ENCODE results near the gene WDR62. TPM values are rescaled to one million over a fixed set of nuclear protein-coding genes. Genes with fewer than 3 reads are reported as not detected.

WDR62 gene
- total RNA-seq, 6 donors from 2014 or later, result 1.00 to 7.6 (median 2.4) TPM

DNA sequence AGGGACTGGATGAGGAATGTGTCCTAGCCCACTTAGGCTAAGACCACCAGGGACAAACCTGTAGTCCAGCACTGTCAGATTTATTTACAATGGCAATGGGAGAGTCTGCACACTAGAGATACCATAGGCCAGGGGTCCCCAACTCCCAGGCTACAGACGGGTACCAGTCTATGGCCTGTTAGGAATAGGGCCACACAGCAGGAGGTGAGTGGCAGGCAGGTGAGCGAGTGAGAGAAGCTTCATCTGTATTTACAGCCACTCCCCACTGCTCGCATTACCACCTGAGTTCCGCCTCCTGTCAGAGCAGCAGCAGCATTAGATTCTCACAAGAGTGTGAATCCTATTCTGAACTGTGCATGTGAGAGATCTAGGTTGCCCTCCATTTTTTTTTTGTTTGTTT is 3.1 kb upstream of the WDR62 start:
- Histone ChIP-seq H3K27ac (no peak overlapping the region), H3K4me3 (no peak overlapping the region), H3K9me3 (no peaks in the 10 kb centered on the region), H3K4me1 (peaks cover 7 to 20% (median 14%) of the 10 kb centered on the region in 4 donors), H3K27me3 (no peaks in the 10 kb centered on the region), H3K36me3 (no peaks in the 10 kb centered on the region)
- no peak for TF ChIP-seq POLR2AphosphoS5 (IDR thresholded peaks at IDR 0.05)
- TF ChIP-seq POLR2A (IDR thresholded peaks at IDR 0.05), result no peak
- no peak for TF ChIP-seq EP300 (IDR thresholded peaks at IDR 0.05)
- TF ChIP-seq, protein P1, sequence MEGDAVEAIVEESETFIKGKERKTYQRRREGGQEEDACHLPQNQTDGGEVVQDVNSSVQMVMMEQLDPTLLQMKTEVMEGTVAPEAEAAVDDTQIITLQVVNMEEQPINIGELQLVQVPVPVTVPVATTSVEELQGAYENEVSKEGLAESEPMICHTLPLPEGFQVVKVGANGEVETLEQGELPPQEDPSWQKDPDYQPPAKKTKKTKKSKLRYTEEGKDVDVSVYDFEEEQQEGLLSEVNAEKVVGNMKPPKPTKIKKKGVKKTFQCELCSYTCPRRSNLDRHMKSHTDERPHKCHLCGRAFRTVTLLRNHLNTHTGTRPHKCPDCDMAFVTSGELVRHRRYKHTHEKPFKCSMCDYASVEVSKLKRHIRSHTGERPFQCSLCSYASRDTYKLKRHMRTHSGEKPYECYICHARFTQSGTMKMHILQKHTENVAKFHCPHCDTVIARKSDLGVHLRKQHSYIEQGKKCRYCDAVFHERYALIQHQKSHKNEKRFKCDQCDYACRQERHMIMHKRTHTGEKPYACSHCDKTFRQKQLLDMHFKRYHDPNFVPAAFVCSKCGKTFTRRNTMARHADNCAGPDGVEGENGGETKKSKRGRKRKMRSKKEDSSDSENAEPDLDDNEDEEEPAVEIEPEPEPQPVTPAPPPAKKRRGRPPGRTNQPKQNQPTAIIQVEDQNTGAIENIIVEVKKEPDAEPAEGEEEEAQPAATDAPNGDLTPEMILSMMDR (IDR thresholded peaks at IDR 0.05), result no peak
- DNase-seq (no peak), ATAC-seq (ENCODE audit: low FRiP score in 2 of 2) (no peak)
- WGBS, 2 donors, result 93 to 100% methylated on average over 4 of the region's 4 CpGs

DNA sequence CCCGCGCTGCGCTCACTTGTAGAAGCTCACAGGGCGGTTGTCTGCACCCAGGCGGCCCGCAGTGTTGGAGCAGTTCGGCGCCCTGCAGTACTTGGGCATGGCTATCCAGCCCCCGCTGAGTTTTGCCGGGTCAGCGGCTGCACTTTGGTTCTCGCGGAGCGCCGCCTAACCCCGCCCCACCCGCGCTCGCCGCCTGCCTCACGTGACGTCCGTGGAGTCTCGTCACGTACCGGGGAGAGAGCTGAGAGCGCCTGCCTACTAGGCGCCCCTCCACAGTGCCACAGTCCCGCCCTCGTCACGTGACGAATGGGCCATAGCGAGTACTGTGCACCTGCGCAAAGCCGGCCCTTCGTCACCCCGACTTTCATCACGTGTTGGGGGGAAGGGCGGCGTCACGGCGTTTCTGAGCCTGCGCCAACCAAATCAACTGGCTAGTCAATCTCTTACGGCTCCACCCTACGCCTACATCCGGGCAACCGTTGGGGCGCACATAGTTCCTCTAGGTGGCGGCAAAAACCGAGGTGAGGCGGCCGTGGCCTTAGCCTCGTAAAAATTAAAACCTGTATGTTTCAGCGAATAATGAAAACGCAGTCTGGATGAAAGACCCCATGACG is 471 bp upstream of the WDR62 start, which contains the start of gene THAP8:
Gene THAP8 (minus strand): TSS at position 167 of the 614 bp plus-strand sequence. CDS start 68 bp downstream, at position 99.
- TF ChIP-seq POLR2A (IDR thresholded peaks at IDR 0.05) (peak in 2 of 4 donors; percentile 71 to 86), EP300 (IDR thresholded peaks at IDR 0.05) (peak in 1 of 4 donors; percentile 92), POLR2AphosphoS5 (IDR thresholded peaks at IDR 0.05) (peak; percentile 90 to 95)
- TF ChIP-seq, protein P1 (IDR thresholded peaks at IDR 0.05), result peak in 4 of 6 experiments; percentile 41 to 75 (median 70)
- WGBS, 2 donors, result 0% methylated on average over 6 to 50 of the region's 56 CpGs
- Histone ChIP-seq H3K36me3 (no peaks in the 10 kb centered on the region), H3K9me3 (no peaks in the 10 kb centered on the region), H3K4me1 (peaks cover 7 to 20% (median 14%) of the 10 kb centered on the region in 4 donors), H3K27ac (peak within 1 kb of the TSS; percentile 92 to 98 (median 94)), H3K4me3 (peak within 1 kb of the TSS; percentile 59 to 86 (median 80)), H3K27me3 (no peaks in the 10 kb centered on the region)
- peak; percentile 98 to 100 for DNase-seq
- peak; percentile 97 to 99 for ATAC-seq (ENCODE audit: low FRiP score in 2 of 2)

DNA sequence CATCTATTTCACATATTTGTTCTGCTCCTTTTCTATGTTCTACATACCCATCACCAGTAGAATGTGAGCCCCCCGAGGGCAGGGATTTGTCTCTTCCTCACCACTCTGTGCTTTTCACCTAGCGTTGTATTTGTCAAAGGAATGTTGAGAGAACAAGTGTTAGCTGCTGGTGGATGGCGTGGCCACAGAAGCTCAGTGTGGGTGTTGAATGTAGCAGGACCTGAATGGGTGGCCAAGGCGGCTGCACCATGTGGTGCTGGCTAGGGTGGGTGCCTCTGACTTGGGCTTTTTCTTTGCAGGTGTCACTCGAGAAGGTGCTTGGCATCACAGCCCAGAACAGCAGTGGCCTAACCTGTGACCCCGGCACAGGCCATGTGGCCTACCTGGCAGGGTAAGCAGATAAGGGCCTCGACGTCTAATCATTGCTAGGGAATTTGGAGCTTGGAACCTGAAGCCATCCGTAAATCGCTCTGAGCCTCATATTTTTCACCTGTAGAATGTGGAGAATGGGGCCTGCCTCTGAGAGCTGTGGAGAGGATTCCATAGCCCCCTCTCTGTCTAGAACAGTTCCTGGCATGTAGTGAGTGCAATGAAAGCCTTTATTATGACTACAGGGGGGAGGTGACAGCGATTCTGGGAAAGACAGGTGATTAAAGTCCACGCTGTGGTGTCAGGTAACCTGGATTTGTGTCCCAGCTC is 3.9 kb downstream of the WDR62 start:
- 87 to 96% methylated on average over 9 to 12 of the region's 12 CpGs for WGBS, 2 donors
- Histone ChIP-seq H3K4me3 (no peak overlapping the region), H3K27ac (no peak overlapping the region), H3K9me3 (no peaks in the 10 kb centered on the region), H3K4me1 (peaks cover 7 to 13% (median 8%) of the 10 kb centered on the region in 4 donors), H3K27me3 (no peaks in the 10 kb centered on the region), H3K36me3 (no peaks in the 10 kb centered on the region)
- TF ChIP-seq, protein P1 (IDR thresholded peaks at IDR 0.05), result no peak
- no peak for TF ChIP-seq POLR2AphosphoS5 (IDR thresholded peaks at IDR 0.05)
- TF ChIP-seq EP300 (IDR thresholded peaks at IDR 0.05), result no peak
- TF ChIP-seq POLR2A (IDR thresholded peaks at IDR 0.05), result no peak
- no peak for ATAC-seq (ENCODE audit: low FRiP score in 2 of 2)
- DNase-seq, result no peak

DNA sequence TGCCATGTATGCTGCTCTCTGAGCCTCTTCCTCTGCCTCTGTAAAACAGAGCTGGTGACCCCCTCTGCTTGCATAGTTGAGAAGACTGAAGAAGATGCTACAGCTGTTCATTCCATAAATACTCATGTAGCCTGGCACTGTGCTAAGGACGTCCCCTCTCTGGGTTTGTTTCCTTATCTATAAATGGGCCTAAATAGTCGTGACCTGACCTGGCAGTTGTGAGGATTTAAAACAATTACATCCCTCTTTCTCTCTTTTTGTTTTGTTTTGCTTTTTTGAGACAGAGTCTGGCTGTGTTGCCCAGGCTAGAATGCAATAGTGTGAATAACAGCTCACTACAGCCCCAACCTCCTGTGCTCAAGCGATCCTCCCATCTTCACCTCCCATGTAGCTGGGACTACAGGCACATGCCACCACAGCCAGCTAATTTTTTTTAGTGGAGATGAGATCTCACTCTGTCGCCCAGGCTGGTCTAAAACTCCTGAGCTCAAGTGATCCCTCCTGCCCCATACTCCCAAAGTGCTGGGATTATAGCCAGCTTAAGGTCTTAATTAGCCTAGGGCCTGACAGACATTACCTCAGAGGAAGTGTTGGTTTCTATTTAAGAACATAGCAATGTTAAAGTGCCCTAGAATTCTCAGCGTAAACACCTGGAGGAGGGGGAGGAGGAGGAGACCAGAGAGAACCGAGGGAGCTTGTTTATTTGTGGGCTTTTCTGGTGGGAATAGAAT is 4.6 kb downstream of the WDR62 start:
- Histone ChIP-seq H3K27ac (no peak overlapping the region), H3K27me3 (no peaks in the 10 kb centered on the region), H3K4me1 (peaks cover 7 to 13% (median 8%) of the 10 kb centered on the region in 4 donors), H3K36me3 (no peaks in the 10 kb centered on the region), H3K9me3 (no peaks in the 10 kb centered on the region), H3K4me3 (no peak overlapping the region)
- no peak for DNase-seq
- ATAC-seq (ENCODE audit: low FRiP score in 2 of 2), result no peak
- 80 to 81% methylated on average over 6 of the region's 6 CpGs for WGBS, 2 donors
- TF ChIP-seq POLR2AphosphoS5 (IDR thresholded peaks at IDR 0.05) (no peak), EP300 (IDR thresholded peaks at IDR 0.05) (no peak), POLR2A (IDR thresholded peaks at IDR 0.05) (no peak)
- TF ChIP-seq, protein P1 (IDR thresholded peaks at IDR 0.05), result no peak
